GM10266 (cell line): ENCODE data around the gene NDE1.

Experiments
- DNase-seq: peaks from one replicate; pipeline ENCODE4 v3.0.0; 2012; ENCODE audit errors: extremely low spot score
- CTCF ChIP-seq: IDR thresholded peaks from 2 replicates; pipeline ENCODE4 v1.5.1; 2012; ENCODE audit warnings: mild to moderate bottlenecking, low read depth; ENCODE audit not compliant: control insufficient read depth, insufficient read depth; ENCODE audit errors: missing control alignments

The NDE1 gene

GRCh38 chr16:15613676-15614075, 36.4 kb upstream of the NDE1 start:
- TF ChIP-seq CTCF, result no peak
- no peak for DNase-seq

GRCh38 chr16:15616012-15616411, 34.0 kb upstream of the NDE1 start:
- DNase-seq, result no peak
- no peak for TF ChIP-seq CTCF

GRCh38 chr16:15616475-15617165, 33.4 kb upstream of the NDE1 start:
- TF ChIP-seq CTCF, result no peak
- DNase-seq, result no peak

- TF ChIP-seq CTCF, result no peak
- no peak for DNase-seq
Measured at GRCh38 chr16:15617901-15618300, 32.1 kb upstream of the NDE1 start.

- no peak for TF ChIP-seq CTCF
- DNase-seq, result no peak
Measured at GRCh38 chr16:15618392-15618791, 31.7 kb upstream of the NDE1 start.

- TF ChIP-seq CTCF, result no peak
- DNase-seq, result no peak
Measured at GRCh38 chr16:15620611-15621195, 29.3 kb upstream of the NDE1 start.

GRCh38 chr16:15621456-15621855, 28.6 kb upstream of the NDE1 start:
- TF ChIP-seq CTCF, result no peak
- no peak for DNase-seq
